Measurements from ENCODE around the gene ATP6V0C. TPM values are rescaled to one million over a fixed set of nuclear protein-coding genes. Genes with fewer than 3 reads are reported as not detected.

The ATP6V0C gene
- total and polyA plus RNA-seq, 2 of the 13 experiments (the other 11 are each of a cell fraction or from before 2014, with no cell fraction given), result 10.4 to 20.1 TPM

GRCh38 chr16:2515180-2515851, 1.6 kb downstream of the ATP6V0C start (continued):
- TF ChIP-seq, protein P1, sequence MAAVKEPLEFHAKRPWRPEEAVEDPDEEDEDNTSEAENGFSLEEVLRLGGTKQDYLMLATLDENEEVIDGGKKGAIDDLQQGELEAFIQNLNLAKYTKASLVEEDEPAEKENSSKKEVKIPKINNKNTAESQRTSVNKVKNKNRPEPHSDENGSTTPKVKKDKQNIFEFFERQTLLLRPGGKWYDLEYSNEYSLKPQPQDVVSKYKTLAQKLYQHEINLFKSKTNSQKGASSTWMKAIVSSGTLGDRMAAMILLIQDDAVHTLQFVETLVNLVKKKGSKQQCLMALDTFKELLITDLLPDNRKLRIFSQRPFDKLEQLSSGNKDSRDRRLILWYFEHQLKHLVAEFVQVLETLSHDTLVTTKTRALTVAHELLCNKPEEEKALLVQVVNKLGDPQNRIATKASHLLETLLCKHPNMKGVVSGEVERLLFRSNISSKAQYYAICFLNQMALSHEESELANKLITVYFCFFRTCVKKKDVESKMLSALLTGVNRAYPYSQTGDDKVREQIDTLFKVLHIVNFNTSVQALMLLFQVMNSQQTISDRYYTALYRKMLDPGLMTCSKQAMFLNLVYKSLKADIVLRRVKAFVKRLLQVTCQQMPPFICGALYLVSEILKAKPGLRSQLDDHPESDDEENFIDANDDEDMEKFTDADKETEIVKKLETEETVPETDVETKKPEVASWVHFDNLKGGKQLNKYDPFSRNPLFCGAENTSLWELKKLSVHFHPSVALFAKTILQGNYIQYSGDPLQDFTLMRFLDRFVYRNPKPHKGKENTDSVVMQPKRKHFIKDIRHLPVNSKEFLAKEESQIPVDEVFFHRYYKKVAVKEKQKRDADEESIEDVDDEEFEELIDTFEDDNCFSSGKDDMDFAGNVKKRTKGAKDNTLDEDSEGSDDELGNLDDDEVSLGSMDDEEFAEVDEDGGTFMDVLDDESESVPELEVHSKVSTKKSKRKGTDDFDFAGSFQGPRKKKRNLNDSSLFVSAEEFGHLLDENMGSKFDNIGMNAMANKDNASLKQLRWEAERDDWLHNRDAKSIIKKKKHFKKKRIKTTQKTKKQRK (IDR thresholded peaks at IDR 0.05; ENCODE audit: low read length), result no peak
- TF ChIP-seq THAP9 (CRISPR knock-in tag; IDR thresholded peaks at IDR 0.05; ENCODE audit: borderline replicate concordance), result no peak
- TF ChIP-seq ZNF232 (CRISPR knock-in tag; IDR thresholded peaks at IDR 0.05; ENCODE audit: borderline replicate concordance), result no peak
- no peak for TF ChIP-seq CENPT (CRISPR knock-in tag; IDR thresholded peaks at IDR 0.05; ENCODE audit: low read depth)
- TF ChIP-seq CBX2 (IDR thresholded peaks at IDR 0.05; ENCODE audit: low read depth, low read length), result no peak
- no peak for TF ChIP-seq CBX2 (CRISPR knock-in tag; IDR thresholded peaks at IDR 0.05; ENCODE audit: low read depth)
- TF ChIP-seq NAIF1 (CRISPR knock-in tag; IDR thresholded peaks at IDR 0.05; ENCODE audit: borderline replicate concordance), result no peak
- TF ChIP-seq, protein P2, sequence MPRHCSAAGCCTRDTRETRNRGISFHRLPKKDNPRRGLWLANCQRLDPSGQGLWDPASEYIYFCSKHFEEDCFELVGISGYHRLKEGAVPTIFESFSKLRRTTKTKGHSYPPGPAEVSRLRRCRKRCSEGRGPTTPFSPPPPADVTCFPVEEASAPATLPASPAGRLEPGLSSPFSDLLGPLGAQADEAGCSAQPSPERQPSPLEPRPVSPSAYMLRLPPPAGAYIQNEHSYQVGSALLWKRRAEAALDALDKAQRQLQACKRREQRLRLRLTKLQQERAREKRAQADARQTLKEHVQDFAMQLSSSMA (CRISPR knock-in tag; IDR thresholded peaks at IDR 0.05), result no peak
- TF ChIP-seq FOXP1 (IDR thresholded peaks at IDR 0.05), result no peak
- 0 out of 2 replicates have a peak, but pooled peaks have one; percentile 26 for TF ChIP-seq FOXP1 (CRISPR knock-in tag; IDR thresholded peaks at IDR 0.05)
- no peak for TF ChIP-seq MXD3 (CRISPR knock-in tag; IDR thresholded peaks at IDR 0.05)
- TF ChIP-seq, protein P3, sequence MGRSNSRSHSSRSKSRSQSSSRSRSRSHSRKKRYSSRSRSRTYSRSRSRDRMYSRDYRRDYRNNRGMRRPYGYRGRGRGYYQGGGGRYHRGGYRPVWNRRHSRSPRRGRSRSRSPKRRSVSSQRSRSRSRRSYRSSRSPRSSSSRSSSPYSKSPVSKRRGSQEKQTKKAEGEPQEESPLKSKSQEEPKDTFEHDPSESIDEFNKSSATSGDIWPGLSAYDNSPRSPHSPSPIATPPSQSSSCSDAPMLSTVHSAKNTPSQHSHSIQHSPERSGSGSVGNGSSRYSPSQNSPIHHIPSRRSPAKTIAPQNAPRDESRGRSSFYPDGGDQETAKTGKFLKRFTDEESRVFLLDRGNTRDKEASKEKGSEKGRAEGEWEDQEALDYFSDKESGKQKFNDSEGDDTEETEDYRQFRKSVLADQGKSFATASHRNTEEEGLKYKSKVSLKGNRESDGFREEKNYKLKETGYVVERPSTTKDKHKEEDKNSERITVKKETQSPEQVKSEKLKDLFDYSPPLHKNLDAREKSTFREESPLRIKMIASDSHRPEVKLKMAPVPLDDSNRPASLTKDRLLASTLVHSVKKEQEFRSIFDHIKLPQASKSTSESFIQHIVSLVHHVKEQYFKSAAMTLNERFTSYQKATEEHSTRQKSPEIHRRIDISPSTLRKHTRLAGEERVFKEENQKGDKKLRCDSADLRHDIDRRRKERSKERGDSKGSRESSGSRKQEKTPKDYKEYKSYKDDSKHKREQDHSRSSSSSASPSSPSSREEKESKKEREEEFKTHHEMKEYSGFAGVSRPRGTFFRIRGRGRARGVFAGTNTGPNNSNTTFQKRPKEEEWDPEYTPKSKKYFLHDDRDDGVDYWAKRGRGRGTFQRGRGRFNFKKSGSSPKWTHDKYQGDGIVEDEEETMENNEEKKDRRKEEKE (IDR thresholded peaks at IDR 0.05), result no peak
- TF ChIP-seq RAD51 (IDR thresholded peaks at IDR 0.05; ENCODE audit: borderline replicate concordance), result no peak
- TF ChIP-seq TAF15 (IDR thresholded peaks at IDR 0.05; ENCODE audit: low read depth, low read length, poor library complexity, severe bottlenecking), result no peak
- TF ChIP-seq ZNF281 (CRISPR knock-in tag; IDR thresholded peaks at IDR 0.05; ENCODE audit: borderline replicate concordance), result peak; percentile 31; the same call in 1 of the 2 replicates
- no peak for TF ChIP-seq ZNF577 (CRISPR knock-in tag; IDR thresholded peaks at IDR 0.05; ENCODE audit: borderline replicate concordance, low read depth)
